Gastrocnemius medialis (tissue), 4 donors: ENCODE results near the gene GPR84. TPM values are rescaled to one million over a fixed set of nuclear protein-coding genes. Genes with fewer than 3 reads are reported as not detected.

Source experiments
- ATAC-seq, 2 donors: fragments of 150-250 bp; one replicate each; pipeline ENCODE4 v1.9.1; 2016
- DNase-seq, 2 donors: peaks; one replicate each; pipeline ENCODE4 v3.0.0-alpha.2; 2019
- H3K27ac ChIP-seq, 4 donors: fragments of 200-600 bp; sonication (generic); 1 replicate in 1 of 4; 2 replicates in 3 of 4; pipeline ENCODE4 v1.5.1; 2016 to 2018; ENCODE audit warnings: mild to moderate bottlenecking in 2 of 4, moderate library complexity in 1 of 4
- H3K27me3 ChIP-seq, 3 donors: fragments of 200-600 bp; sonication (generic) in 2 of 3; 1 replicate in 1 of 3; 2 replicates in 2 of 3; pipeline versions ENCODE4 v1.5.1 to v1.6.0; 2016 to 2019; ENCODE audit warnings: mild to moderate bottlenecking in 1 of 3, moderate library complexity in 1 of 3
- H3K36me3 ChIP-seq, 2 donors: fragments of 200-600 bp; sonication (generic) in 1 of 2; one replicate each; pipeline ENCODE4 v1.5.1; 2017 to 2018
- H3K4me1 ChIP-seq, 2 donors: fragments of 200-600 bp; sonication (generic) in 1 of 2; one replicate each; pipeline ENCODE4 v1.5.1; 2016 to 2017; ENCODE audit warnings: mild to moderate bottlenecking in 2 of 2
- H3K4me3 ChIP-seq, 4 donors: fragments of 200-600 bp; sonication (generic) in 3 of 4; 1 replicate in 1 of 4; 2 replicates in 3 of 4; pipeline ENCODE4 v1.5.1; 2016 to 2019; ENCODE audit warnings: mild to moderate bottlenecking in 2 of 4
- H3K9me3 ChIP-seq, 3 donors: fragments of 200-600 bp; sonication (generic) in 2 of 3; 1 replicate in 1 of 3; 2 replicates in 2 of 3; pipeline ENCODE4 v1.5.1; 2016 to 2019
- CTCF ChIP-seq, 5 experiments: fragments of 450-650 bp in 3 of 5; fragments of 200-600 bp in 2 of 5; sonication (generic) in 2 of 5; IDR thresholded peaks in 4 of 5; conservative IDR thresholded peaks in 1 of 5; 1 replicate in 4 of 5; 2 replicates in 1 of 5; pipeline ENCODE4 v1.5.1; 2016 to 2019; ENCODE audit warnings: antibody characterized with exemption in 5 of 5, mild to moderate bottlenecking in 3 of 5, moderate library complexity in 3 of 5
- POLR2A ChIP-seq, 2 donors: fragments of 450-650 bp; IDR thresholded peaks; one replicate each; pipeline ENCODE4 v1.6.1; 2017; ENCODE audit warnings: antibody characterized with exemption in 2 of 2, mild to moderate bottlenecking in 2 of 2, moderate library complexity in 2 of 2
- in situ Hi-C, 4 donors: fragments of 200-750 bp; cut with MboI; loops; one replicate each; pipeline versions ENCODE4 v1.15.0 to v1.8.0; 2017; ENCODE audit warnings: low sequenced_read_pairs in 4 of 4
- intact Hi-C: fragments of 100-400 bp; cut with DNase I; formaldehyde crosslinking; loops from one replicate; pipeline ENCODE4 v1.15.1; 2023; ENCODE audit warnings: low total_unique reads
- total RNA-seq, 4 donors: library from RNA; depleted of rRNA; stranded (reverse); fragments of >200 nt; gene quantifications; one replicate each; pipeline versions ENCODE4 v1.1.0 to v1.2.3, GENCODE V29; 2016

Gene GPR84
- total RNA-seq, 4 donors from 2014 or later = 0.49 to 0.51 TPM; not detected in 2

- H3K36me3 ChIP-seq = no peaks in the 10 kb centered on the region
- no peaks in the 10 kb centered on the region for H3K9me3 ChIP-seq
- ATAC-seq (no peak), DNase-seq (no peak)
- H3K4me3 ChIP-seq = no peak overlapping the region
- H3K4me1 ChIP-seq = peaks cover 25 to 28% of the 10 kb centered on the region in 2 donors
- no peak overlapping the region for H3K27ac ChIP-seq
- in situ Hi-C loops (no loop called here), intact Hi-C loops (no loop called here)
- TF ChIP-seq POLR2A (IDR thresholded peaks at IDR 0.05) (no peak), CTCF (IDR thresholded peaks at IDR 0.05 in 4 of 5, conservative IDR thresholded peaks at IDR 0.05 in 1 of 5) (no peak)
- no peaks in the 10 kb centered on the region for H3K27me3 ChIP-seq
Observed at GRCh38 chr12:54390176-54390667, 25.9 kb upstream of the GPR84 start.

GRCh38 chr12:54389607-54390175, 25.4 kb upstream of the GPR84 start:
- no peaks in the 10 kb centered on the region for H3K9me3 ChIP-seq
- H3K27ac ChIP-seq = no peak overlapping the region
- no peak for TF ChIP-seq CTCF (IDR thresholded peaks at IDR 0.05 in 4 of 5, conservative IDR thresholded peaks at IDR 0.05 in 1 of 5)
- no peak for TF ChIP-seq POLR2A (IDR thresholded peaks at IDR 0.05)
- DNase-seq (no peak), ATAC-seq (no peak)
- H3K4me3 ChIP-seq = no peak overlapping the region
- in situ Hi-C loops = no loop called here
- H3K36me3 ChIP-seq = no peaks in the 10 kb centered on the region
- H3K4me1 ChIP-seq = peaks cover 30% of the 10 kb centered on the region in 2 donors
- intact Hi-C loops = no loop called here
- H3K27me3 ChIP-seq = no peaks in the 10 kb centered on the region

- no peak overlapping the region for H3K27ac ChIP-seq
- in situ Hi-C loops (no loop called here), intact Hi-C loops (no loop called here)
- H3K4me1 ChIP-seq = peaks cover 34% of the 10 kb centered on the region in 2 donors
- TF ChIP-seq POLR2A (IDR thresholded peaks at IDR 0.05) (no peak), CTCF (IDR thresholded peaks at IDR 0.05 in 4 of 5, conservative IDR thresholded peaks at IDR 0.05 in 1 of 5) (no peak)
- H3K36me3 ChIP-seq = no peaks in the 10 kb centered on the region
- H3K4me3 ChIP-seq = no peak overlapping the region
- ATAC-seq = no peak
- H3K27me3 ChIP-seq = no peaks in the 10 kb centered on the region
- no peaks in the 10 kb centered on the region for H3K9me3 ChIP-seq
- no peak for DNase-seq
Observed at GRCh38 chr12:54389134-54389508, 24.8 kb upstream of the GPR84 start.

- no peak overlapping the region for H3K4me3 ChIP-seq
- no peaks in the 10 kb centered on the region for H3K27me3 ChIP-seq
- H3K27ac ChIP-seq = no peak overlapping the region
- peaks cover 34 to 40% of the 10 kb centered on the region in 2 donors for H3K4me1 ChIP-seq
- intact Hi-C loops (no loop called here), in situ Hi-C loops (no loop called here)
- no peak for DNase-seq
- H3K36me3 ChIP-seq = no peaks in the 10 kb centered on the region
- ATAC-seq = no peak
- TF ChIP-seq POLR2A (IDR thresholded peaks at IDR 0.05) = no peak
- no peak for TF ChIP-seq CTCF (IDR thresholded peaks at IDR 0.05 in 4 of 5, conservative IDR thresholded peaks at IDR 0.05 in 1 of 5)
- no peaks in the 10 kb centered on the region for H3K9me3 ChIP-seq
Observed at GRCh38 chr12:54388237-54389133, 24.2 kb upstream of the GPR84 start.
